ENCODE measurements around the gene EIF4EBP2. TPM values are rescaled to one million over a fixed set of nuclear protein-coding genes. Genes with fewer than 3 reads are reported as not detected.

The EIF4EBP2 gene
- total and polyA plus RNA-seq, 2 experiments from 2014 or later, result 42.0 to 131 TPM

GRCh38 chr10:70418713-70419112, 14.8 kb downstream of the EIF4EBP2 start:
- Histone ChIP-seq H4K20me1 (replicated peaks; ENCODE audit: insufficient read depth) (peaks cover 51% of the 10 kb centered on the region), H3K36me3 (ENCODE audit: insufficient read depth) (peaks cover 29% of the 10 kb centered on the region; the same call in 1 of the 2 replicates), H3F3A (replicated peaks; ENCODE audit: low read depth) (peaks cover 8% of the 10 kb centered on the region; the same call in 1 of the 2 replicates), H3K9me2 (ENCODE audit: insufficient read depth) (no peaks in the 10 kb centered on the region), H3K27ac (ENCODE audit: low read depth) (no peak overlapping the region), H3K4me2 (no peak overlapping the region), H3K27me3 (ENCODE audit: insufficient read depth) (no peaks in the 10 kb centered on the region), H3K4me1 (ENCODE audit: insufficient read depth) (peaks cover 10% of the 10 kb centered on the region; the same call in 1 of the 2 replicates), H3K4me3 (no peak overlapping the region), H2AFZ (no peak overlapping the region), H3K79me2 (replicated peaks; ENCODE audit: insufficient read depth) (peaks cover 51% of the 10 kb centered on the region)
- no peaks in the 10 kb centered on the region for H3K27me3 Mint-ChIP-seq (ENCODE audit: insufficient read depth, low read depth, poor library complexity)
- no peak overlapping the region for H3K27ac Mint-ChIP-seq
- no peaks in the 10 kb centered on the region for H3K9me3 Mint-ChIP-seq
- H3K4me3 Mint-ChIP-seq, result no peak overlapping the region
- DNase-seq (ENCODE audit: low spot score) (no peak), ATAC-seq (no peak)
- TF ChIP-seq STAT1 (IDR thresholded peaks at IDR 0.05; ENCODE audit: unreplicated experiment), result no peak
- no peak for TF ChIP-seq CREB1 (CRISPR knock-in tag; IDR thresholded peaks at IDR 0.05; ENCODE audit: low read depth)
- no peak for TF ChIP-seq CTCF (conservative IDR thresholded peaks at IDR 0.05; ENCODE audit: low read depth in 2 of 2)
- TF ChIP-seq ETS1 (IDR thresholded peaks at IDR 0.05), result no peak
- no peak for TF ChIP-seq EZH2phosphoT487 (IDR thresholded peaks at IDR 0.05; ENCODE audit: unreplicated experiment)
- TF ChIP-seq POLR2AphosphoS5 (IDR thresholded peaks at IDR 0.05; ENCODE audit: low read depth), result no peak
- no peak for TF ChIP-seq ZNF114 (CRISPR knock-in tag; IDR thresholded peaks at IDR 0.05)
- TF ChIP-seq ZNF331 (CRISPR knock-in tag; IDR thresholded peaks at IDR 0.05; ENCODE audit: low read depth), result no peak
- no peak for TF ChIP-seq REST (IDR thresholded peaks at IDR 0.05; ENCODE audit: unreplicated experiment)
- TF ChIP-seq NANOG (IDR thresholded peaks at IDR 0.05; ENCODE audit: borderline replicate concordance), result no peak
- no peak for TF ChIP-seq ZNF462 (CRISPR knock-in tag; IDR thresholded peaks at IDR 0.05)
- peaks cover 42% of the 10 kb centered on the region for H3K36me3 Mint-ChIP-seq (ENCODE audit: low read depth)
- peaks cover 16% of the 10 kb centered on the region for H3K4me1 Mint-ChIP-seq
